ENCODE data around the gene LMX1A. TPM values are rescaled to one million over a fixed set of nuclear protein-coding genes. Genes with fewer than 3 reads are reported as not detected.

Gene LMX1A
- total RNA-seq, 4 donors from 2014 or later, result 0.29 to 0.33 TPM; not detected in 2

DNA sequence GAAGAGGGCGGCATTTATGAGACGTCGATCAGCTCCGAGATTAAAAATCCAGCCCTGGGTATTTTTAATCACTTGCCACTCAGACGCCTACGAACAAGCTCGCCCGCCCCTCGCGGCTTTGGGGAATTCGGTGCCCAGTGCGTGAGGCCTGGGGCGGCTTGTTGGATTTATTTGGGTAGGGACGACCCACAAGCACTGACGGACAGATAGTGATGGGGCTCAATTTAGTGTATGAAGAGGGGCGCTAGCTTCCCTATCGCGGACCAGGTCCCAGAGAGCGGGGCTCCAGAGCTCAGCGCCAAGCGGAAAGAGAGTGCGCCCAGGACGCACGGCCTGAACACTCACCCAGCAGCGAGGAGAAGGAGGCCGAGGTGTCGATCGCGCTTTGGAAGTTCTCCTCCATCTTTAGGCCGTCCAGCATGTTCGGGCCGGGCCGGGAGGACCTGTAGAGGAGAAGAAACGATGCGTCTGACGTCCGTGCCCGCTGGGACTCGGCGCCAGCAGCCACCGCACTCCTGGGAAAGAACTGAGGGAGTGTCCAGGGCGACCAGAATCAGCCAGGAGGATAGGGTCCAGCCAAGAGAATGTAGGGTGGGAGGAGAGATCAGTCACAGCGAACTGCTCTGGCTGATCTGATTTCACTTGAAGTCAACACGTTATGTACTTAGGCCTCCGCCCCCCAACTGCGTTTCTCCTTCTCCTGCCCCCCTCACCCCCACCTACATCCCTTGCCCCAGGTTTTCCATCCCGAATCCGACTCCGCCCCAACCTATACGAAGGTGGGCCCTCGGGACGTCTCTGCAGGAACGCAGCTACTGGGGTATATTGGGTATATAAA is 1.2 kb downstream of the LMX1A start:
- H3K27ac ChIP-seq, result no peak overlapping the region
- 7 to 9% methylated on average over 42 to 52 of the region's 53 CpGs for WGBS, 2 donors
- DNase-seq, result no peak

DNA sequence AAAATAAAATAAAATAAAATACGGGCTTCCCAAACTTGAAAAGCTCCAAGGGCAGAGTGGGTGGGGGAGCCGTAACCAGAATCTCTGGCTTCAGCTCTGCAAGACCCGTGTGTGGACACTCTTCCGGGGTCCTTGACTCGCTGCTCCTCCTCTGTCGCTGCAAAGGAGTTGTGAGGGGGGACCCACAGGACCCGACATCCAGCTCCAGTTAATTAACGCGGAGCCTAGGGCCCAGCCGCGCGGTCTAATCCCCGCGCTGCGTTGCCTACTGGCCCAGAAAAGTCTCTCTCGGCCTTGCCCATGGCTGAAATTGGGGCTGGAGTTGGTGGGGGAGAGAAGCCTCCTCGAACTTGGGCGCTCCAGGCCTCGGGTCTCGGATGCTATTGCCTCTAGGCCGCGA is 1.8 kb downstream of the LMX1A start:
- Histone ChIP-seq H3K36me3 (no peaks in the 10 kb centered on the region), H3K27ac (no peak overlapping the region), H3K4me1 (peaks cover 16 to 31% of the 10 kb centered on the region in 2 donors), H3K9me3 (no peaks in the 10 kb centered on the region), H3K27me3 (peaks cover 40% of the 10 kb centered on the region), H3K4me3 (replicated peaks in 1 of 3) (no peak overlapping the region)
- TF ChIP-seq, protein P1, sequence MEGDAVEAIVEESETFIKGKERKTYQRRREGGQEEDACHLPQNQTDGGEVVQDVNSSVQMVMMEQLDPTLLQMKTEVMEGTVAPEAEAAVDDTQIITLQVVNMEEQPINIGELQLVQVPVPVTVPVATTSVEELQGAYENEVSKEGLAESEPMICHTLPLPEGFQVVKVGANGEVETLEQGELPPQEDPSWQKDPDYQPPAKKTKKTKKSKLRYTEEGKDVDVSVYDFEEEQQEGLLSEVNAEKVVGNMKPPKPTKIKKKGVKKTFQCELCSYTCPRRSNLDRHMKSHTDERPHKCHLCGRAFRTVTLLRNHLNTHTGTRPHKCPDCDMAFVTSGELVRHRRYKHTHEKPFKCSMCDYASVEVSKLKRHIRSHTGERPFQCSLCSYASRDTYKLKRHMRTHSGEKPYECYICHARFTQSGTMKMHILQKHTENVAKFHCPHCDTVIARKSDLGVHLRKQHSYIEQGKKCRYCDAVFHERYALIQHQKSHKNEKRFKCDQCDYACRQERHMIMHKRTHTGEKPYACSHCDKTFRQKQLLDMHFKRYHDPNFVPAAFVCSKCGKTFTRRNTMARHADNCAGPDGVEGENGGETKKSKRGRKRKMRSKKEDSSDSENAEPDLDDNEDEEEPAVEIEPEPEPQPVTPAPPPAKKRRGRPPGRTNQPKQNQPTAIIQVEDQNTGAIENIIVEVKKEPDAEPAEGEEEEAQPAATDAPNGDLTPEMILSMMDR (IDR thresholded peaks at IDR 0.05), result no peak
- no peak for TF ChIP-seq POLR2A (IDR thresholded peaks at IDR 0.05)
- WGBS, 2 donors, result 13 to 15% methylated on average over 14 to 22 of the region's 22 CpGs
- no peak for DNase-seq
- intact Hi-C loops (cut with DNase I), result no loop called here

More for the DNA sequence above, 1.2 kb downstream of the LMX1A start:
- H3K9me3 ChIP-seq, result no peaks in the 10 kb centered on the region
- intact Hi-C loops (cut with DNase I), result no loop called here
- peaks cover 16 to 31% of the 10 kb centered on the region in 2 donors for H3K4me1 ChIP-seq
- H3K36me3 ChIP-seq, result no peaks in the 10 kb centered on the region
- peak overlapping the region in 1 of 3 donors; percentile 37 for H3K4me3 ChIP-seq (replicated peaks in 1 of 3)
- H3K27me3 ChIP-seq, result peaks cover 40% of the 10 kb centered on the region
- TF ChIP-seq POLR2A (IDR thresholded peaks at IDR 0.05), result no peak
- TF ChIP-seq, protein P1 (IDR thresholded peaks at IDR 0.05), result no peak

DNA sequence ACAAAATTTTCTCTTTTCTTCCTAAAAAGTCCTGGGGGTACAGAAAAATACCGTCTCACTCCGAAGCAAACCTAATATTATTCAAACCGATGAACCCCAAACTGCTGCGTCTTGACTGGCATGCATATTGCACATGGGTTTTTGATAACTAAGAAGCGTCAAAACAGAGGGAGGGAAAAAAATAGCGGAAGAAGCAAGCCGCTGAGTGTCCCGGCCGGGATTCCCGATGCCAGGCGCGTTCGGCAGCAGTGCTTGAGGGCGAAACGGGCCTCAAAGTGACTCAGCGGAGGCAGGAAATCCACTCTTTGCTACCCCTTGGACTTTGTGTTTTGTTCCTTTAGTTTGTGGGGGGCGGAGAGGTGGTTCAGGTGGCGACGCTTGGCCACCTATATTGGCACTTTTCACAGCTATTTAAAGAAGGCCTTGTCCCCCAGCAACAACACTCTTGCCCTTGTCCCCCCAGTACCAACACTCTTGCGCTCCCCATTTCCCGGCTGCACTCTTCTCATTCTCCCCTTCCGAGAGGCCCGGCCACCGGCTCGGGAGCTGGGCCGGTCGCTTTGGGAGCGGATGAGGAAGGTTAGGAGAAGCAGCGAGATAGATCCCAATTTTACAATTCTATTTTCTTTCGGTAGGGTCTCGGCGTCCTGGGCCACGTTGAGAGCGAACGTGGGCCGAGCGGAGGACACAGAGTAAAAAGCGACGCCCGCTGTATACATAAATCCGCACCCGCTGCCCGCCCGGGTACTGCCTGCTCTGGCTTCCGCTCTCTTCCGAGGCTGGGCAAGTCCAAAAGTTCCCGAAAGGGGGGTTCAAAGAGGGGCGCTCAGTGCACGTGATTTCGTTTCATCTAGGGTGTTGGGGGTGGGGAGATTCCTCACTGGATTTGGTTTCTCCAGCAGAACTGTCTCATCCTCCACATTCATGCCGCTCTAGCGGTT is 2.5 kb downstream of the LMX1A start:
- no peak overlapping the region for H3K27ac ChIP-seq
- 16 to 17% methylated on average over 52 of the region's 52 CpGs for WGBS, 2 donors
- H3K4me3 ChIP-seq (replicated peaks in 1 of 3), result no peak overlapping the region
- H3K36me3 ChIP-seq, result no peaks in the 10 kb centered on the region
- H3K9me3 ChIP-seq, result no peaks in the 10 kb centered on the region
- intact Hi-C loops (cut with DNase I), result no loop called here
- H3K27me3 ChIP-seq, result peaks cover 40% of the 10 kb centered on the region
- H3K4me1 ChIP-seq, result peaks cover 16 to 31% of the 10 kb centered on the region in 2 donors
- DNase-seq, result no peak
- no peak for TF ChIP-seq POLR2A (IDR thresholded peaks at IDR 0.05)
- TF ChIP-seq, protein P1 (IDR thresholded peaks at IDR 0.05), result no peak

DNA sequence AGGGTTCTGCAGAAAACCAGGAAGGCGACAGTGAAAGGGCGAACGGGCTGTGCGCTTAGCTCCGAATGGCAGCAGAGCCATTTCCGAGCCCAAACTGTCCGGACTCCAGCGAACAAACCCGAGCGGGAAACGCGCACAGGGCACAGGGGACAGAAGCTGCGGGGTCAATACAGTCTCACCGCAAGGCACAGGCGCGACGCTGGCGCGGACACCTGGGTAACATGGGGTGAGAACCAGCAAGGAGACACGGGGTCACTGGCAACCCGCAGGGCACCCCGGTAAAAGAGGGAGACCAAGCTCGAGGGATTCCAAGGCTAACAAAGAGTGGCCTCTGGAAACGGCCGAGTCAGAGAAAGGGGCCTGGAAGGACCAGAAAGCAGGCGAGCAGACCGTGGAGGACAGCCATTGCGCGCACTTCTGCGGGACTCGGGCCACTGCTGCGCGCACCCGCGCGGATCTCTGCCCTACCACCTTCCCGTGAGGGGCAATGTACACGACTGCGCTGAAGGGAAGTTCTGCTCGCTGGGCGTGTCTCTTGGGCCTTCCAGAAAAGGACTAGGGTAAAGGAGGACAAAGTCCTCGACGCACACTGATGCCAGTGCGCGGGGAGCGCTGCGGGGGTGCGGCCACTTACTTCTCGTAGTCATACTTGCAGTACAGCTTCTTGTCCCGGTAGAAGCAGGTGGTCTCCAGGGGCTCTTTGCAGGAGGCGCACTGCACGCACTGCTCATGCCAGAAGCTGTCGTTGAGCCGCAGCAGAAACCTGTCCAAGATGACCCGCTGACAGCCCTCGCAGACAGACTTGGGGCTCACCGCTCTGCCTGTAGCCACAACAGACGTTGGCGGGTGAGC is 3.8 kb downstream of the LMX1A start:
- intact Hi-C loops (cut with DNase I), result no loop called here
- TF ChIP-seq POLR2A (IDR thresholded peaks at IDR 0.05), result no peak
- TF ChIP-seq, protein P1 (IDR thresholded peaks at IDR 0.05), result no peak
- H3K4me1 ChIP-seq, result peaks cover 16 to 31% of the 10 kb centered on the region in 2 donors
- H3K4me3 ChIP-seq (replicated peaks in 1 of 3), result no peak overlapping the region
- H3K9me3 ChIP-seq, result no peaks in the 10 kb centered on the region
- H3K27ac ChIP-seq, result no peak overlapping the region
- WGBS, 2 donors, result 21 to 35% methylated on average over 16 to 41 of the region's 59 CpGs
- H3K36me3 ChIP-seq, result no peaks in the 10 kb centered on the region
- peaks cover 47% of the 10 kb centered on the region for H3K27me3 ChIP-seq
- no peak for DNase-seq
